Measurements from ENCODE around the gene USP9X.

- TF ChIP-seq CTCF (IDR thresholded peaks at IDR 0.05; ENCODE audit: low read length) (no peak), EZH2 (IDR thresholded peaks at IDR 0.05; ENCODE audit: borderline replicate concordance, low read length) (no peak)
Measured at GRCh38 chrX:41064018-41064417, 21.2 kb upstream of the USP9X start.

All from OCI-LY1 (cell line).